Adrenal gland (tissue), 12 donors: ENCODE results near the gene MYMX. TPM values are rescaled to one million over a fixed set of nuclear protein-coding genes. Genes with fewer than 3 reads are reported as not detected.
"Not testable (repeated sequence)": the region's sequence is repeated elsewhere in the genome, so short reads cannot be mapped to it uniquely, and the experiment has no call there.

Experiments used
- DNase-seq, 7 donors: peaks; one replicate each; pipeline ENCODE4 v3.0.0-alpha.2; 2019 to 2020
- H3K27ac ChIP-seq, 5 donors: fragments of 200-600 bp; sonication (generic) in 4 of 5; 1 replicate in 3 of 5; 2 replicates in 2 of 5; pipeline versions ENCODE4 v1.5.1 to v1.8.0; 2016 to 2020; ENCODE audit warnings: mild to moderate bottlenecking in 1 of 5
- H3K27me3 ChIP-seq: fragments of 200-600 bp; 2 replicates; pipeline ENCODE4 v1.8.0; 2021
- H3K36me3 ChIP-seq, 2 donors: fragments of 200-600 bp; replicated peaks in 1 of 2; 1 replicate in 1 of 2; 2 replicates in 1 of 2; pipeline versions ENCODE4 v1.5.1 to v1.8.0; 2018 to 2022
- H3K4me1 ChIP-seq, 2 donors: fragments of 200-600 bp; replicated peaks in 1 of 2; 1 replicate in 1 of 2; 2 replicates in 1 of 2; pipeline versions ENCODE4 v1.5.1 to v1.8.0; 2018 to 2021
- H3K4me3 ChIP-seq, 4 donors: fragments of 200-600 bp; sonication (generic) in 3 of 4; one replicate each; pipeline ENCODE4 v1.5.1; 2016 to 2018
- H3K9me3 ChIP-seq, 3 donors: fragments of 200-600 bp; sonication (generic) in 1 of 3; replicated peaks in 1 of 3; 1 replicate in 2 of 3; 2 replicates in 1 of 3; pipeline versions ENCODE4 v1.5.1 to v1.8.0; 2016 to 2021
- POLR2A ChIP-seq, 2 donors: fragments of 450-650 bp; IDR thresholded peaks; one replicate each; pipeline ENCODE4 v1.6.1; 2017; ENCODE audit warnings: antibody characterized with exemption in 2 of 2, mild to moderate bottlenecking in 2 of 2, moderate library complexity in 1 of 2
- WGBS, 4 donors: extraction: QIAGEN DNeasy Blood & Tissue Kit in 2 of 4; methylation state at CpG; one replicate each; pipeline versions ENCODE4 v1.1.5 to v1.1.7; 2013 to 2017; 5-methylcytosine and 5-hydroxymethylcytosine counted together
- intact Hi-C, 2 donors: fragments of 100-400 bp; cut with DNase I; formaldehyde crosslinking; loops; one replicate each; pipeline versions ENCODE4 v1.14.1 to v1.15.0; 2022 to 2023
- polyA plus RNA-seq, 3 donors: library from polyadenylated mRNA; stranded (reverse); fragments of 200-250 nt in 2 of 3; fragments of 350-450 nt in 1 of 3; fragmentation: Illumina TruSeq in 1 of 3; extraction: RNeasy Lipid Tissue Mini Kit (QIAGEN cat#74804) in 1 of 3; gene quantifications; one replicate each; pipeline ENCODE4 v1.2.3, GENCODE V29; 2013 to 2014
- total RNA-seq, 9 donors: library from RNA; depleted of rRNA in 4 of 9; stranded (reverse); fragments of >200 nt in 4 of 9; fragments of 120-200 nt in 1 of 9; fragmentation: NEBNext Ultra II Directional in 1 of 9; extraction: Animal tissue kit (Norgen Biotek cat#: 25700) in 1 of 9; gene quantifications; one replicate each; pipeline versions ENCODE4 v1.1.0 to v1.2.4, GENCODE V29; 2013 to 2023
- TF ChIP-seq, protein P1 (sequence below), 6 experiments: fragments of 450-650 bp in 4 of 6; fragments of 200-600 bp in 2 of 6; sonication (generic) in 1 of 6; IDR thresholded peaks; 1 replicate in 5 of 6; 2 replicates in 1 of 6; pipeline versions ENCODE4 v1.5.1 to v1.8.0; 2016 to 2021; ENCODE audit warnings: antibody characterized with exemption in 6 of 6, mild to moderate bottlenecking in 2 of 6, moderate library complexity in 1 of 6
- donor health status: healthy with polysubstance abuse.
- donor health status: Bipolar disorder and iron deficiency.
- donor health status: DM: yes; HTN: yes; CAD: no.
- donor health status: DM: no; HTN: no; CAD: no.
- donor health status: DM: no; HTN: no; CAD: no.
- donor health status: DM: yes; HTN: yes; CAD: no.

Gene MYMX
- total and polyA plus RNA-seq, 12 donors: 0.39 to 0.94 TPM; not detected in 10

DNA sequence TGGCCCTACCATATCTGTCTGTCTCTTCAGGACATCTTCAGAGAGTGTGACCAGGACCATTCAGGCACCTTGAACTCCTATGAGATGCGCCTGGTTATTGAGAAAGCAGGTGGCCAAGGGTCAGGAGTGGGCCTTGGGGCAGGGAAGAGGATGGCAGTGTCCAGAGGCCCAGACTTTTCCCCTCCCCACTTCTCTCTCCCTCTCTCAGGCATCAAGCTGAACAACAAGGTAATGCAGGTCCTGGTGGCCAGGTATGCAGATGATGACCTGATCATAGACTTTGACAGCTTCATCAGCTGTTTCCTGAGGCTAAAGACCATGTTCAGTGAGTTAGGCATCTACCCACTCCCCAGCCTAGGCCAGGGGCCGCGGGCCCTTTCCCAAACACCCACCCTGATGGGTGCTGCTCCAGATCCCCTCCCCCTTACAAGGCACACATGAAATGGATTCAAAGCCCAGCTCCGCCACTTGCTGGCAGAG is 33.8 kb upstream of the MYMX start:
- TF ChIP-seq, protein P1, sequence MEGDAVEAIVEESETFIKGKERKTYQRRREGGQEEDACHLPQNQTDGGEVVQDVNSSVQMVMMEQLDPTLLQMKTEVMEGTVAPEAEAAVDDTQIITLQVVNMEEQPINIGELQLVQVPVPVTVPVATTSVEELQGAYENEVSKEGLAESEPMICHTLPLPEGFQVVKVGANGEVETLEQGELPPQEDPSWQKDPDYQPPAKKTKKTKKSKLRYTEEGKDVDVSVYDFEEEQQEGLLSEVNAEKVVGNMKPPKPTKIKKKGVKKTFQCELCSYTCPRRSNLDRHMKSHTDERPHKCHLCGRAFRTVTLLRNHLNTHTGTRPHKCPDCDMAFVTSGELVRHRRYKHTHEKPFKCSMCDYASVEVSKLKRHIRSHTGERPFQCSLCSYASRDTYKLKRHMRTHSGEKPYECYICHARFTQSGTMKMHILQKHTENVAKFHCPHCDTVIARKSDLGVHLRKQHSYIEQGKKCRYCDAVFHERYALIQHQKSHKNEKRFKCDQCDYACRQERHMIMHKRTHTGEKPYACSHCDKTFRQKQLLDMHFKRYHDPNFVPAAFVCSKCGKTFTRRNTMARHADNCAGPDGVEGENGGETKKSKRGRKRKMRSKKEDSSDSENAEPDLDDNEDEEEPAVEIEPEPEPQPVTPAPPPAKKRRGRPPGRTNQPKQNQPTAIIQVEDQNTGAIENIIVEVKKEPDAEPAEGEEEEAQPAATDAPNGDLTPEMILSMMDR (IDR thresholded peaks at IDR 0.05): no peak
- no peak for TF ChIP-seq POLR2A (IDR thresholded peaks at IDR 0.05)
- DNase-seq: no peak
- no peak overlapping the region for H3K4me3 ChIP-seq
- H3K27me3 ChIP-seq: no peaks in the 10 kb centered on the region
- H3K9me3 ChIP-seq: no peaks in the 10 kb centered on the region
- H3K27ac ChIP-seq: no peak overlapping the region
- no peaks in the 10 kb centered on the region for H3K36me3 ChIP-seq
- 89 to 100% (median 93%) methylated on average over 2 to 4 of the region's 4 CpGs for WGBS, 4 donors
- peaks cover 0 to 9% of the 10 kb centered on the region in 2 donors for H3K4me1 ChIP-seq
- intact Hi-C loops: no loop called here

DNA sequence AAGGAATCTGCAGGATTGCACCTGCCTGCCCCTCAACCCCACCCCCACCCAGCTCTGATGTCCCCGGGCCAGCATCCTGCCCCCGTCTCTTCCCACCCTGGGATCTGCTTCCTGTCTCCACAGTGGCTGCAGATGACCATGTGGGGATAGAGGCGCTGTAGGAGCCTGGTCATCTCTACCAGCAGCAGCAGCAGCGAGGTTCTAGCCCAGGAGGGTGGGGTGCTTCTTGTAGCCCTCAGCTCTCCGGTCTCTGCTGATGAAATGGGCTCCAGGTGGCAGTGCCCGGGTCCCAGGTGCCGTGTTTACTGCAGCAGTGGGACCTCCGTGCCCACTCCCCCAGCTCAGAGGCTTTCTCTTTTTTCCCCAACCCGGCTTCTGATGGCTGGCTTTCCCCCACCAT is 32.9 kb upstream of the MYMX start:
- Histone ChIP-seq H3K4me1 (peaks cover 0 to 7% of the 10 kb centered on the region in 2 donors), H3K4me3 (no peak overlapping the region), H3K36me3 (no peaks in the 10 kb centered on the region), H3K9me3 (no peaks in the 10 kb centered on the region), H3K27ac (no peak overlapping the region), H3K27me3 (no peaks in the 10 kb centered on the region)
- no peak for DNase-seq
- no peak for TF ChIP-seq POLR2A (IDR thresholded peaks at IDR 0.05)
- TF ChIP-seq, protein P1 (IDR thresholded peaks at IDR 0.05): no peak
- intact Hi-C loops: no loop called here
- 63 to 85% (median 77%) methylated on average over 7 to 9 of the region's 9 CpGs for WGBS, 4 donors

DNA sequence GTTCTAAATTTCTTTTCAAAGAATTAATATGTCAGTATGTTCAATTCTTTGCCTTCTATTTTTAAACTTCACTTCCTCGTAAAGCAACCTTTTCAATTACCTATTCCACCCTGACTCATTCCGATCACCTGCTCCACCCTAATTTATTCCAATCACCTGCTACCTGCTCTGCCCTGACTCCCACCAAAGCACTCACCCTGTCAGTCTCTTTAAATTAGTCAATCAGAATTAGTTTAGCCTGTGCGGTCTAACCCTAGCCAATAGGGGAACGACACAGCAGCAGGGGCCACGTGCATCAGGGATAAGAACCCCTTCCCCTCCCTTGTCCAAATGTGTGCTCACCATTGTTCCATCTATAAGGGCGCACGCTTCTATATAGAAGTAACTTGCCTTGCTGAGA is 31.4 kb upstream of the MYMX start:
- 80 to 87% (median 84%) methylated on average over 7 of the region's 7 CpGs for WGBS, 4 donors
- H3K9me3 ChIP-seq, intact Hi-C loops, H3K4me1 ChIP-seq, H3K27ac ChIP-seq, H3K36me3 ChIP-seq, DNase-seq, H3K4me3 ChIP-seq, H3K27me3 ChIP-seq: not testable (repeated sequence)

DNA sequence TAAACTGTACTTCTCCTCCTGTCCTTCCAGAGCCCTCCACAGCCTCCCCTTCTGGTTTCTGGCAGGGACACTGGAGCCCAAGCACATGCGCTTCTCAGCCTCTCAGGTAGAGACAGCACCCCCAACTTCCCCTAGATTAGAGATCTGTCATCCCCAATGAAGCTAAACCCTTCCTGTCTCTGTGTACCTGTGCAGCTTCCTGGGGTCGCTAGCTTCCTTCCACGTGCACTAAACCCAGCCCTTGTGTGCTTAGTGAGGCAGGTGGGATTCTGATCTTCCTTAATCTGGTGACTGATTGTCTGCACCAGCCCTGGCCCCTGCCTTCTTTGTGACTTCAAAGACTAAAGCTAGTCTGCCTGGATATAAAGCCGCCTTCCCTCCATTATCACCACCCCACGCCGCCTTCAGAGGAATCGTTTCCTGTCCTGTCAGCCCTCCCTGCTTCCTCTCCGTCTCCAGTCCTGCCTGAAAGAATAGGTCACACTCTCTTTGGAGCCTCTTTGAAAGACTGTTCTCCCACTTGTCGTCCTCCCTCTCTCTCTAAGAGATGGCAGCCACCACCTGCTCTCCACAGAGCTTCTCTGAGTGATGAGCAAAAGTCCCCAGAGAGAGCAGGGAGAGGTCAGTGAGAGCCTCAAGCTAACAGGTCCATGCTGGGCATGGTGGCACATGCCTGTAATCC is 30.6 kb upstream of the MYMX start:
- no peak overlapping the region for H3K27ac ChIP-seq
- no peaks in the 10 kb centered on the region for H3K36me3 ChIP-seq
- 54 to 58% (median 54%) methylated on average over 9 of the region's 9 CpGs for WGBS, 4 donors
- no peaks in the 10 kb centered on the region for H3K9me3 ChIP-seq
- no peaks in the 10 kb centered on the region for H3K4me1 ChIP-seq
- TF ChIP-seq, protein P1 (IDR thresholded peaks at IDR 0.05): no peak
- no peak for TF ChIP-seq POLR2A (IDR thresholded peaks at IDR 0.05)
- intact Hi-C loops: no loop called here
- H3K4me3 ChIP-seq: no peak overlapping the region
- no peak for DNase-seq
- no peaks in the 10 kb centered on the region for H3K27me3 ChIP-seq

DNA sequence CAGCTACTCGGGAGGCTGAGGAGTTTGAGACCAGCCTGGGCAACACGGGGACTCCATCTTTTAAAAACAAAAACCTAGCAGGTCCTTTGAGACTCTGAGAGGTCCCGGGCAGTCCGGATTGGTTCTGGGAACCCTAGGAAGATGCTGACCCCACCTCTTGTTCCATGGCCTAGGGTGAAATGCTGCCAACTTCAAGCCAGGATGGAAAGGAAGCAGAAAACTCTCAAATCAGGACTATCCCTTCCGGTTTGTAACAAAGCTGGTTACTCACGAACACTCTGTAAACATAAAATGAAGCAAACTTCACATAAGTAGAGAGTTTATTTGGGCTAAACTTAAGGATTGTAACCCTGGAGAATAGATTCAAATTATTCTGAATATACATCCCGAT is 30.1 kb upstream of the MYMX start:
- Histone ChIP-seq H3K27ac (no peak overlapping the region), H3K4me3 (no peak overlapping the region), H3K36me3 (no peaks in the 10 kb centered on the region), H3K9me3 (no peaks in the 10 kb centered on the region), H3K27me3 (no peaks in the 10 kb centered on the region), H3K4me1 (no peaks in the 10 kb centered on the region)
- WGBS, 4 donors: 61 to 79% (median 78%) methylated on average over 6 to 7 of the region's 7 CpGs
- TF ChIP-seq, protein P1 (IDR thresholded peaks at IDR 0.05): no peak
- TF ChIP-seq POLR2A (IDR thresholded peaks at IDR 0.05): no peak
- no peak for DNase-seq
- intact Hi-C loops: no loop called here
